Activated CD8-positive, alpha-beta memory T cell treated with anti-CD3 and anti-CD28 coated beads for 4 hours (primary cell): Measurements from ENCODE around the gene OR13D1.
"Not testable (repeated sequence)": the region's sequence is repeated elsewhere in the genome, so short reads cannot be mapped to it uniquely, and the experiment has no call there.

Experiments used
- DNase-seq, 2 donors: peaks; one replicate each; pipeline ENCODE4 v3.0.0-alpha.2; 2020; ENCODE audit warnings: low read depth in 2 of 2

The OR13D1 gene, protein sequence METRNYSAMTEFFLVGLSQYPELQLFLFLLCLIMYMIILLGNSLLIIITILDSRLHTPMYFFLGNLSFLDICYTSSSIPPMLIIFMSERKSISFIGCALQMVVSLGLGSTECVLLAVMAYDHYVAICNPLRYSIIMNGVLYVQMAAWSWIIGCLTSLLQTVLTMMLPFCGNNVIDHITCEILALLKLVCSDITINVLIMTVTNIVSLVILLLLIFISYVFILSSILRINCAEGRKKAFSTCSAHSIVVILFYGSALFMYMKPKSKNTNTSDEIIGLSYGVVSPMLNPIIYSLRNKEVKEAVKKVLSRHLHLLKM

DNA sequence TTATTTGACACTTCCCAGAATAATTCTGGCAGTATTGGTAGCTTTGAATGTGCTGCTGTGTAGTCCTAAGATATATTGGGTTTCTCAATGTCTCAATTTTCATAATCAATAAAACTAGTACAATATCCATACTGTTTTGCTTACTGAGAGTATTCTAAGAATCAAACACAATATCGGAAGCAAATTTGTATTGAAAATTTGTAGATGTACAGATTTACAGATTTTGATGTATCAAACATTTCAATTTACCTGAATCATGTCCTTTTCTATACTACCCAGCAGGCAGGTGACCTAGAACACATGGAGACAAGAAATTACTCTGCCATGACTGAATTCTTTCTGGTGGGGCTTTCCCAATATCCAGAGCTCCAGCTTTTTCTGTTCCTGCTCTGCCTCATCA lies at the start of gene OR13D1:
Gene OR13D1, plus strand, starts transcription at position 301 of the 400 bp plus-strand sequence. Its CDS starts 0 bp downstream, at position 301.
- no peak for DNase-seq

DNA sequence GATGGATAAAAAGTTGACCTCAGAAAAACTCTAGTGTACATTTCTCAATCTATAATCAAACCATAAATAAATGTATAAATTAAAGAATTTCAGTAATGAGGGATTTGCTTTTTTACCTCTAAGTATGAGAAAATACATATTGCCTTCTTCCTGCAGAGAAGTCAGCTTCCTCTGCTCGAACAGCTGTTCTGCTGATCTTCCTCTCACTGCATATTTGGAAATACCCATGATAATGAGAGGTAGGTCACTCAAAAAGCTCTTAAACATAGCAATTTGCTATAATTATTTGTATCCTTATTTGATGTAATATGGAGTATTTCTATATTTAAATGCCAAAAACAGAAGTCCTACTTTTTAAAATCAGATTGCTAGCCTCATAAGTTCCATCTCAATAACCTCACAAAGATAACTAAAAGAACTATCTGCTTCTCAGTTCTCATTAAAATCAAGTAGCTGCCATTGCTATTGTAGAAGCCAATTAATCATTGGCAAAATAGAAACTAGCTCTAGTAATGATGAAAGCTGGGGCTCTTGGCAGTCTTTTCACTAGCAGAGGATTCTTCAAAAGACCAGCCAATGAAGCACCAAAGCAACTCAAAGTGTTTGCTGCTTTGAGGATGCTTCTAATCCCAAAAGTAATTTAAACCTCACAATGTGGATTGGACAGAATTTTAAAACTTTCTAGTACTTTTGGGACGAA lies 35.7 kb upstream of the OR13D1 start:
- DNase-seq, result no peak

DNA sequence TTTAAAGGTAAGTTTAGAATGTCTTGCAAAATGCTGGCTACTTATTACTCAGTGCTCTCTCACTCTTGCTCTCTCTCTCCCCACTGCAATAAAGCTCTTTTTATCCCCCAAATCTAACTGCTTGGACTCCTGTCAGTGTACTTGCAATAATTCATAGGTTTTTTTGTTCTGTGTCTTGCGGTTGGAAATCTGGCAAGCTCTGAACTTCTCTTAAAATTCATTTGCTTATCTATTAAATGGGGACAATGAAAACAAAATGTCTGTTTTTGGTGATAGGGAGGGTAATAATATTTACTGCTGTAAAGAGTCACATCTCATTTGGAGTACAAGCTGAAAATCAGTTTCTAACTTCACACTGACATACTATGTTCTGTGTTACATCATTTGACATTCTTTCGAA lies 18.7 kb upstream of the OR13D1 start:
- no peak for DNase-seq

DNA sequence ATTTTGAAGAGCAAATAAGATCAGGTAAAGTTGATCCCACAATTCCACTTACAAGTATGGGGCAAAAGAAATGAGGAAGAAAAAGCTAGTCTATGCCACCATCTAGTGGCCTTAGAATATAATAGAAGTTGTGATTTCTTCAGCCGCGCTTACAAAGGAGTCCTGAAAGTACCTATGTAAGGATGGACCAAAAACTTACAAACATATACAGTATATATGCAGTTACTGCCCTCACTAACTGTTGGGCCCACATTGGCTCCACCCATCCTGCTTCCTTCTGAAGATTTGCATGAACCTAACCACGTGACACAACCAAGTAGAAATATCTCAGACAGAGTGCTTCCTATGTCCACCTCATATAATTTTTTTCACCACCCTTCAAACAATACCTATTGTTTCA lies 11.7 kb upstream of the OR13D1 start:
- DNase-seq, result no peak

DNA sequence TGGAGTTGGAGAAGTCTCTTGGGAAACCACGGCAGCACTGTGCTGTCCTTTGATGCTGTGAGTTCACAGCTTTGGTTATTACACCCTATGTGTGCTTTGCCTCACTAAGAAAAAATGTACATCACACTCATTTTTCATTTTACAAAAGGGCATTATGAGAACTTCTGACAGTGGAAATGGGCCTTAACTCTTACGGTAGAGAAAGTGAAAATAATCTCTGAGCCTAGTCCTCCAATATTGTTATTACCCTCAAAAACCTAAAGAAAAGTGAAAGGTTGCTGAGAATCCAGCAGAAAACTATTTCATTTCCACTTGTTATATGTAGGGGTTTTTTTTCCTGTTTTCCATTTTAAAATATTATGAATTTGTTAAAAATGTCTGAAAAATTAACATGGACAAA lies 8.2 kb upstream of the OR13D1 start:
- no peak for DNase-seq

DNA sequence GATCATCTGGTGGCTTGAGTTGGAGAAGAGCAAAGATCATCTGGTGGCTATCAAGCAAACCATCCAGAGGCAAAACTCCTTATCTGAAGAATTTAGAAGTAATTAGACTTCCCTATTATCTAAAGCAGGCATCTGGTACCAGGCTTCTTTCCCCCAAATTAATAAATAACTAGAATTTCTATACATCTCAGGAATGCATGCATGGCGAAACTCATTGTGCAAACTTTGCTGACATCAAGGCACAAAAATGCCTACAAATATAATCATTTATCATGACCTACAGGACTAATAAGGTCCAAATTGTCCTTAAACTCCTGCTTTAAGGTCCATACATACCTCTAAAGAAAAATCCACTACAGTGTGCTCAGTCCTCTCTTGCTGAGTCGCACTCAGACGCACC lies 6.0 kb downstream of the OR13D1 start:
- DNase-seq, result no peak

GRCh38 chr9:104708737-104709136 lies 14.4 kb downstream of the OR13D1 start:
- DNase-seq, result not testable (repeated sequence)

GRCh38 chr9:104711604-104712003 lies 17.3 kb downstream of the OR13D1 start:
- DNase-seq, result no peak

DNA sequence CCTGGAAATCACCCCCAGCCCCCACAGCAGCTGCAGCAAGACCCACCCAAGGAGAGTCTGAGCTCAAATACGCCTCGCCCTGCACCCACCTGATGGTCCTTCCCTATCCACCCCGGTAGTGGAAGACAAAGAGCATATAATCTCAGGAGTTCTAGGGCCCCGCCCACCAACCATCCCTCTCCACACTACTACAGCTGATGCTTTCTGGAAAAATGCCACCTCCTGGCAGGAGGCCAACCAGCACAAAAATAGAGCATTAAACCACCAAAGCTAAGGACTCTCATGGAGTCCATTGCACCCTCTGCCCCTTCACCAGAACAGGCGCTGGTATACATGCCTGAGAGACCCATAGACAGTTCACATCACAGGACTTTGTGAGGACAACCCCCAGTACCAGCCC lies 30.7 kb downstream of the OR13D1 start:
- DNase-seq, result no peak

DNA sequence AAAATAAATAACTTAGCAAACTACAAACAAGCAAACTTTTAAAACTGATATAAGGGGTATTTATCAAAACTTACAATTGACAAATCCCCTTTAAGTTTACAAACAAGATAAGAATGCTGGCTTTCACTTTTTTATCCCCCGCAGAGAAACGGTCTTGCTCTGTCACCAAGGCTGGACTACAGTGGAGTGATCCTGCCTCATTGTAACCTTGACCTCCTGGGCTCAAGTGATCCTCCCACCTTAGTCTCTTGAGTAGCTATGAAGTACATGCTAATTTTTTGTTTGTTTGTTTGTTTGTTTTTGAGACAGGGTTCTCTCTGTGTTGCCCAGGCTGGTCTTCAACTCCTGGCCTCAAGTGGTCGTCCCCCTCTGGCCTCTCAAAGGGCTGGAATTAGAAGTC lies 44.1 kb downstream of the OR13D1 start:
- DNase-seq, result no peak

GRCh38 chr9:104740621-104741020 lies 46.3 kb downstream of the OR13D1 start:
- DNase-seq, result no peak

DNA sequence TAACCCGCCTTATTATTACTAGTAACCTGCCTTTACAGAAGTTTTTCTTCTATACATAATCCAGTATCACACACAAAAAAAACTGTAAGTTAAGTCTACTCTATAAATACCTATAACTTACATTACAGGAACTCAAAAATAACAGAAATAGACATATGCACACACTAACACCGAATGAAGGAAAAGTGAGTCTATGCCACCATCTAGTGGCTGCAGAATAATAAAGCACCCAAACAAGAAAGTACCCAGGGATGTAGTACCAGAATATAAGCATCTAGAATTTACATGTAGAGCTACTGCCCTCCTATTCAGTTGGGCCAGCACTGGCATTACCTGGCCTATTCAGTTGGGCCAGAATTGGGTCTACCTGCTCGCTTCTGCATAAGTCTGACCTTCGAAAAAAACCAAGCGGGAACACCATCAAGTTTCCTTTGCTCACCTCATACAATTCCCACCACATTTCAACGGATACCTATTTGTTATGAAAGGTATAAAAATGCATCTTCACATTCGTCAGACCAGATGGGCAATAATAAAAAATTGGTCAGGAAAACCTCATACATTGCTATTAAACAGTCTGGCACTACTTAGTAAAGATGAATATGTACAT lies 49.2 kb downstream of the OR13D1 start:
- DNase-seq, result no peak
